Activated T-cell treated with anti-CD3 and anti-CD28 coated beads, Interleukin-2, amount 50 U/mL, for 48 hours (primary cell): ENCODE data around the gene NPIPB9.
"Not testable (repeated sequence)": the region's sequence is repeated elsewhere in the genome, so short reads cannot be mapped to it uniquely, and the experiment has no call there.

Experiments
- DNase-seq, 2 experiments: peaks; one replicate each; pipeline ENCODE4 v3.0.0-alpha.2; 2020

Gene NPIPB9

DNA sequence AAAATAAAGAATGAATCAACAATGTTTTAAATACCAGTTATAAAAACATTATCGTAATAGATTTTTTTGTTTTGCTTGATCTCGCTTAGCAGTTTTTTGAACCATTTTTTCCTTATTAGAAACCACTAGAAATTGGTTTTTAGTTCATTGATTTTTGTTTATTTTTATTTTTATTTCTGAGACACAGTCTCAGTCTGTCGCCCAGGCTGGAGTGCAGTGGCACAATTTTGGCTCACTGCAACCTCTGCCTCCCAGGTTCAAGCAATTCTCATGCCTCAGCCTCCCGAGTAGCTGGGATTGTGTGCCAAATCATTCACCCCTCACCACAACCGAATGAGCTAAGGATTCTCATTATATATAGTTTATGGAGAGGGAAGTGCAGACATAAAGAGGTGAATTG is at the start of gene NPIPB9:
Gene NPIPB9, plus strand, starts transcription at position 301 of the 400 bp plus-strand sequence.
- not testable (repeated sequence) for DNase-seq

DNA sequence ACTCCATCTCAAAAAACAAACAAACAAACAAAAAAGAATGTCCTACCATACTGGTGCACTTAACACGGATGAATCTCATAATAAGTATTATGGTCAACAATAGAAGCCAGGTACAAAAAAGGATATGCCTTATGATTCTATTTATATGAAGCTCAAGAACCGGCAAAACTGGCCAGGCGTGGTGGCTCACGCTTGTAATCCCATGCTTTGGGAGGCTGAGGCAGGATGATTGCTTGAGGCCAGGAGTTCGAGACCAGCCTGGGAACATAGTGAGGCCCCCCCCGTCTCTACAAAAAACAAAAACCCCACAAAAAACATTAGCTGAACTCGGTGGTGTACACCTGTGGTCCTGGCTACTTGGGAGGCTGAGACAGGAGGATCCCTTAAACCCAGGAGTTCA is 47.3 kb upstream of the NPIPB9 start:
- DNase-seq, result not testable (repeated sequence)

GRCh38 chr16:28711220-28712083 is 40.1 kb upstream of the NPIPB9 start, which contains the start of gene EIF3C:
Gene EIF3C, plus strand, starts transcription at chr16:28711464. Its CDS starts 223 bp downstream, at chr16:28711687.
- not testable (repeated sequence) for DNase-seq

- not testable (repeated sequence) for DNase-seq
Observed at GRCh38 chr16:28722852-28723650, 28.5 kb upstream of the NPIPB9 start.

DNA sequence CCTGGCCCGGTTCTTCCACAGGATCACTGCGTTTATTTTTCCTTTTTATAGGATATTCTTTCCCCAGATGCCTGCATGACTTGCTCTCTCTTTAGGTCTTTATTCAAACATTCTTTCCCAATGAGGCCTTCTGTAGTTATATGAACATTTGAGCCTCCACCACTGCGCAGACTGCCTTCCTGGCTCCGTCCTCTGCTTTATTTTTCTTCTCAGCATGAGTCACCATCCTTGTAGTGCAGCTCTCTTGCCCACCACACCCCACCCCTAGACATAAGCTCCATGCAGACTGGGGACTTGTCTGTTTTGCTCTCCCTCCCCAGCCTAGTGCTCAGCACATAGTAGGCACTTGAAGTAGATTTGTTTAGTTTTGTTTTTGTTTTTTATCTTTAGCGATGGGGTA is 20.3 kb upstream of the NPIPB9 start:
- not testable (repeated sequence) for DNase-seq

- not testable (repeated sequence) for DNase-seq
Observed at GRCh38 chr16:28732455-28733124, 19.0 kb upstream of the NPIPB9 start.

DNA sequence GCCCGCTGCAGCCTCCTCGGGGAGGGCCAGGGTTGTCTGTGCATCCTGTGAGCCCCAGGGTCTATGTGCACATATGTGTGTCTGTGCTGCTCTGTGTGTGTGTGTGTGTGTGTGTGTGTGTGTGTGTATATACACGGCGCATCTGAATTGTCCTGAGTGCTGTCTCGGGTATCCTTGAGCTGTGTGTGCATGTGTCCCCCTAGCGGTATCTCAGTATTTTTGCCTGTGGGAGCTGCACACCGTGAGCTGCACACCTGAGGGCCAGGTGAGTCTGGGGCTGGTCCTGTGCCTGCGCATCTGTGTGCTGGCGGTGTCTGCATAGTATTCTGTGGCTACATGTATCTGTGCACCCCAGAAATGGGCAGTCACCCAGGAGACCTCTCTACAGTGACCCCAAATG is 11.8 kb upstream of the NPIPB9 start:
- DNase-seq, result not testable (repeated sequence)

DNA sequence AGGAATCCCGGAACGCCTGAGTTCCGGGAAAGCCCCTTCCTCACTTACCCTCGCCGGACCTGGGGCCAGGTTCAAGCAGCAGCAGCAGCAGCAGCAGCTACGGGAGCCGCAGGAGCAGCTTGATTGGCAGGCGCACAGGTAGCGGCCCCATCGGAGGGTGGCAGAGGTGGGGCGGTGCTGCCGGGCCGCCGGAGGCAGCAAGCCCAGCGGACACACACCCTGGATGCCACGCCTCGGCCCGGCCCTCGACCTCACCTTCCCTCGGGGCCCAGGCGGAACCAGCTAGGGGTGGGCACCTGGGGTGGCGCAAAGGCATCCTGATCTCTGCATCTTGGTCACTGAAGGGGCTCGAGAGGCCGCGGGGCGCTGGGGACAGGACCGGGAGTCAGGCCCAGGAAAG is 11.0 kb upstream of the NPIPB9 start:
- not testable (repeated sequence) for DNase-seq

DNA sequence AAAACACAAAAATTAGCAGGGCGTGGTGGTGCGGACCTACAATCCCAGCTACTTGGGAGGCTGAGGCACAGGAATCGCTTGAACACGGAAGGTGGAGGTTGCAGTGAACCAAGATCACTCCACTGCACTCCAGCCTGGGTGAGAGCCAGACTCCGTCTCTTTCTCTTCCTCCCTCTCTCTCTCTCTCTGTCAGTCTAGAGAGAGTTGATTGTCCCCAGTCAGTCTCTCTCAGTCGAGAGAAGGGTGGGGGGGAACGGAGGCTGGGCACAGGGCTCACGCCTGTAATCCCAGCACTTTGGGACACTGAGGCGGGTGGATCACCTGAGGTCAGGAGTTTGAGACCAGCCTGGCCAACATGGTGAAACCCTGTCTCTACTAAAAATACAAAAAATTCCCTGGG is 10.3 kb upstream of the NPIPB9 start:
- DNase-seq, result not testable (repeated sequence)

DNA sequence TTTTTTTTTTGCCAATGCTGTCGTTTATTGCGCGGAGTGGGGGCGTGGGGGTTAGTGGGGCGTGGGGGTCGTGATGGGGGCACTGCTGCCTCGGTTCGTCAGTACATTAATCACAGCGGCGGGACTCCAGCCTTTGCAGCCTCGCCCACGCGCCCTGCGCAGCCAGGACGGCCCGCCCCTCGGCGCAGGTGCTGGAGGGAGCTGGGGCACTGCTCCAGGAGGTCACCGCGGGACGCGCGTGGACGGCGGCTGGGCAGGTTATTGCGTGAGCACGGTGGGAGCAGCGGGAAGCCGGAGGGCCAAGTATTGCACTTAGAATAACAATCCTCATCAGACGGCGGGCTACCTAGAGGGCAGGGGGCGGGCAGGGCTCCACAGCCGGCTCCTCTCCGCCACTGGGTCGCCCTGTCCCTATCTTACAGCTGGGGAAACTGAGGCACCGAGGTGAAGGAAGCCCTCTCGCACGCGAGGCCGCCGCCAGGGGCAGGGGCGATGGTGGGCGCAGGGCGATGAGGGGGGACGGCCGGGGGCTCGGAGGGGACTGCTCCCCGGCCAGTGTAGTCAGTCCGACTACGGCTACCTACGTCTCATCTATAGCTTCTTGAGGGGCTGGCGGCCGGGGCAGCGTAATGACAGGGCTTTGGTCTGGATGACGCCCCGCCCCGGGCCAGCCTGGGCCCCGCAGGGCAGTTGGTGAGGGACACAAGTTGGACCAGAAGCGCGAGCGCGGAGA is 4.8 kb upstream of the NPIPB9 start:
- DNase-seq, result not testable (repeated sequence)

GRCh38 chr16:28749997-28750465 is 1.6 kb upstream of the NPIPB9 start:
- peak; percentile 51 to 59 for DNase-seq

- not testable (repeated sequence) for DNase-seq
Observed at GRCh38 chr16:28750469-28751067, 1.0 kb upstream of the NPIPB9 start.

DNA sequence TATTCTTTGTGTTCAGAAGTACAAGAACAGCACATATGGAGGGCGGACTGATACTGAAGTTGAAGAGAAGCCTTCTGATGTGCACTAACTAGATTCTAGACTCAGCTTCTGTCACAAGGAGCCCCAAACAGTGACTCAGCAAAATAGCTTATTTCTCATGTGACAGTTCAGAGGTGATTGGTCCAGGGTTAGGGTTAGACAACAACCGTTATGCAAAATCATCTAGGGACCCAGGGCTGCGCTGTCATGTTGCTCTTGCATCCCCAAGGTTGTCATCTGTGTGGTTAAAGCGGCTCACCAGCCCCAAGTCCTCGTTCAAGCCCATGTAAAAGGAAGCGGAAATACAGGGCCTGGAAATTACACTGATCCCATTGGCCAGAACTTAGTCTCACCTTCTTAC is 30.1 kb downstream of the NPIPB9 start:
- DNase-seq, result not testable (repeated sequence)

- not testable (repeated sequence) for DNase-seq
Observed at GRCh38 chr16:28782357-28782756, 30.8 kb downstream of the NPIPB9 start.

DNA sequence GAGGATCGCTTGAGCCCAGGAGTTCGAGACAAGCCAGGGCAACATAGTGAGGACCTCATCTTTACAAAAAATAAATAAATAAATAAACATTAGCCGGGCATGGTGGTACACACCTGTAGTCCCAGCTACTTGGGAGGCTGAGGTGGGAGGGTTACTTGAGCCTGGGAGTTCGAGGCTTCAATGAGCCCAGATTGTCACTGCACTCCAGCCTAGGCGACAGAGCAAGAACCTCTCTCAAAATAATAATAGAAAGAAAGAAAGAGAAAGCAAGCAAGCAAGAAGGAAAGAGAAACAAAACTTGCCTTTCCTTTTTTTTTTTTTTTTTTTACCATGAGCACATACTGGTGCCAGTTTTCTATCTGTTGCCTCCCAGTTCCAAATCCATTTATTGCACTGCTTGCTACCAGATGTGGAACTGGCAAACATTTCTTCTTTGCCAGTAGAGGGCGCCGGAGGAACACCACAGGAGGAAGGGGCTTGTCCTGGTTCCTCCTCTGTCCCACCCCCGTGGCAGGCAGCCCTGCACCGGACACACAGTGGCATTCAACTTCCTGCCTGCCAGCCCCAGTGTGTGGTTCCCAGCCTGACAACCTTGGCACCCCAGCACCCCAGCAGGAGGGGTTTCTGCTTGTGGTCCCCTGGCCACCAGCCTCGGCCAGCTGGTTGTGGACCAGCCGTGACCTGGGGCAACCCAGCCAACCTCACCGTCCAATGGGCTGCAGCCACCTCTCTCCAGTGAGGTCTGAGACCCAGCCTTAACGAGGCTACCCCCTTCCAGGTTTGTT is 50.8 kb downstream of the NPIPB9 start:
- DNase-seq, result peak; percentile 67 to 77

GRCh38 chr16:28807445-28808120 is 56.0 kb downstream of the NPIPB9 start:
- not testable (repeated sequence) for DNase-seq

DNA sequence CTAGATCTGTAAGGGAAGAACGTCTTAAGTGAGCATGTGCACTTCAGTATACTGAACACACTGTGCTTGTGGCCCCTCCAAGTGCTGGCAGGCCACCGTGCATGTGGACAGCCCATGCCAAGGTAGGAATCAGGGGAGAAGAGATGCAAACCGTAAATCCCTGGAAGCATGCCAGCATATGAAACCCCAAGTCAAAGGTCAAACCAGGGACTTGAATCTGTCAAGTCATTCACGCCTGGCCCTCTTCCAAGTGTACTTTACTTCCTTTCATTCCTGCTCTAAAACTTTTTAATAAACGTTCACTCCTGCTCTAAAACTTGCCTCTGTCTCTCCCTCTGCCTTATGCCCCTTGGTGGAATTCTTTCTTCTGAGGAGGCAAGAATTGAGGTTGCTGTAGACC is 68.4 kb downstream of the NPIPB9 start:
- DNase-seq, result no peak

- not testable (repeated sequence) for DNase-seq
Observed at GRCh38 chr16:28820546-28820945, 69.0 kb downstream of the NPIPB9 start.

DNA sequence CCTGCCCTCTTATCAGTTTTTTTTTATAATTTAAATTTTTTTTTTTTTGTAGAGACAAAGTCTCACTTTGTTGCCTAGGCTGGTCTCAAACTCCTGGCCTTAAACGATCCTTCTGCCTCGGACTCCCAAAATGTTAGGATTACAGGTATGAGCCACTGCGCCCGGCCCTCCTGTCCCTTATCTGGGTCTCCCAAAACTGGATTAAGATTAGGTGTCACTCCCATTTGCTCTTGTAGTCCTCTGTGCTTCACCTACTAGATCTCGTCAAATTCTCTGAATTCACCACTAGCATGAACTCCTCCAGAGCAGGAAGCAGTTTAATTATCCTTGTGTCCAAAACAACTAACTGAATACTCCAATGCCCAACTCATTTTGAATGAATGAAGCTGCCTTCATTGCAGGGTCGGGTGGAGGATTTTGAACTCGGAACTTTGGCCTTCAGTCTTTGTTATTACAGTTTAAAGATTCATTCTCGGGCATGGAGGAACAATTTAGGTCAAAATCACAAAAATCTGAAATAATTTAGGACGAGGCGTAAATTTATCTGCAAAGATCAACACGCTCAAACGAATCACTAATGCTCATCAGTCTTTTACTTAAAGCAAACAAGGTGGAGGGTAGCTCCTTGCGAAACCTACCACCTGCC is 70.4 kb downstream of the NPIPB9 start:
- DNase-seq, result no peak
